CD4-positive, alpha-beta memory T cell (primary cell): ENCODE measurements around the gene IDH3B. TPM values are rescaled to one million over a fixed set of nuclear protein-coding genes. Genes with fewer than 3 reads are reported as not detected.

ENCODE experiments used
- CTCF ChIA-PET: fragments of 350-600 bp; sonication (Branson Sonifier 250); formaldehyde crosslinking; loops from one replicate; lab custom pipeline; 2021; ENCODE audit warnings: inconsistent platforms; ENCODE audit not compliant: partially characterized antibody; lab: Charles Lee
- POLR2A ChIA-PET: fragments of 350-600 bp; sonication (Branson Sonifier 250); formaldehyde crosslinking; loops from one replicate; lab custom pipeline; 2021; ENCODE audit not compliant: partially characterized antibody; lab: Charles Lee
- DNase-seq, 5 donors: peaks; one replicate each; pipeline versions ENCODE4 v3.0.0 to v3.0.0-alpha.2; 2020 to 2022; ENCODE audit warnings: mixed read lengths in 1 of 5
- H3K27ac ChIP-seq: one replicate; pipeline ENCODE4 v1.7.0; 2013; ENCODE audit warnings: low read depth, low read length
- H3K27me3 ChIP-seq: 2 replicates; pipeline ENCODE4 v1.7.0; 2013; ENCODE audit warnings: mild to moderate bottlenecking, low read length, moderate library complexity; ENCODE audit not compliant: insufficient read depth
- H3K36me3 ChIP-seq: 2 replicates; pipeline ENCODE4 v1.7.0; 2013; ENCODE audit warnings: mild to moderate bottlenecking, low read length, moderate library complexity; ENCODE audit not compliant: insufficient read depth
- H3K4me1 ChIP-seq: 2 replicates; pipeline ENCODE4 v1.7.0; 2013; ENCODE audit warnings: mild to moderate bottlenecking, low read length, moderate library complexity; ENCODE audit not compliant: insufficient read depth
- H3K4me3 ChIP-seq, 2 donors: one replicate each; pipeline ENCODE4 v1.7.0; 2013; ENCODE audit warnings: low read length in 2 of 2, mild to moderate bottlenecking in 1 of 2
- H3K9me3 ChIP-seq, 2 donors: one replicate each; pipeline ENCODE4 v1.7.0; 2013; ENCODE audit warnings: low read length in 2 of 2, control low read depth in 1 of 2; ENCODE audit not compliant: control insufficient read depth in 1 of 2
- H3K27ac Mint-ChIP-seq, 7 donors: one replicate each; pipeline ENCODE4 v1.8.0; 2020 to 2021; ENCODE audit warnings: mixed read lengths in 7 of 7, mild to moderate bottlenecking in 6 of 7, inconsistent platforms in 3 of 7, moderate library complexity in 3 of 7
- H3K27me3 Mint-ChIP-seq, 2 donors: one replicate each; pipeline ENCODE4 v1.8.0; 2020 to 2021; ENCODE audit warnings: mixed read lengths in 2 of 2
- H3K36me3 Mint-ChIP-seq, 2 donors: one replicate each; pipeline ENCODE4 v1.8.0; 2020 to 2021; ENCODE audit warnings: mixed read lengths in 2 of 2, inconsistent platforms in 1 of 2, mild to moderate bottlenecking in 1 of 2
- H3K4me1 Mint-ChIP-seq, 4 donors: one replicate each; pipeline ENCODE4 v1.8.0; 2020 to 2021; ENCODE audit warnings: mixed read lengths in 4 of 4, mild to moderate bottlenecking in 1 of 4
- H3K4me3 Mint-ChIP-seq, 8 donors: one replicate each; pipeline ENCODE4 v1.8.0; 2020 to 2021; ENCODE audit warnings: mixed read lengths in 8 of 8, mild to moderate bottlenecking in 7 of 8, moderate library complexity in 6 of 8, inconsistent platforms in 3 of 8
- H3K9me3 Mint-ChIP-seq, 8 donors: one replicate each; pipeline ENCODE4 v1.8.0; 2020 to 2021; ENCODE audit warnings: mixed read lengths in 8 of 8, mild to moderate bottlenecking in 5 of 8, inconsistent platforms in 3 of 8, moderate library complexity in 1 of 8
- intact Hi-C: fragments of 100-400 bp; cut with micrococcal nuclease; formaldehyde crosslinking; loops from one replicate; pipeline ENCODE4 v1.15.1; 2023
- polyA plus RNA-seq, 2 donors: library from polyadenylated mRNA; unstranded; fragments of 300-500 nt; fragmentation: Illumina TruSeq; gene quantifications; one replicate each; pipeline ENCODE4 v1.2.3, GENCODE V29; 2021
- total RNA-seq, 2 experiments: library from RNA; stranded (reverse); gene quantifications; one replicate each; pipeline ENCODE4 v1.2.3, GENCODE V29; 2021

Gene IDH3B
- total and polyA plus RNA-seq, 4 experiments from 2014 or later, result 88.1 to 132 (median 94.9) TPM

GRCh38 chr20:2625062-2625461 is 39.0 kb downstream of the IDH3B start:
- Mint-ChIP-seq H3K27me3 (peaks cover 6 to 14% of the 10 kb centered on the region in 2 donors), H3K27ac (no peak overlapping the region), H3K4me3 (no peak overlapping the region), H3K9me3 (peaks cover 4 to 20% (median 9%) of the 10 kb centered on the region in 8 donors), H3K4me1 (no peaks in the 10 kb centered on the region), H3K36me3 (peaks cover 0 to 5% of the 10 kb centered on the region in 2 donors)
- Histone ChIP-seq H3K9me3 (no peaks in the 10 kb centered on the region), H3K36me3 (no peaks in the 10 kb centered on the region), H3K4me1 (no peaks in the 10 kb centered on the region), H3K27ac (no peak overlapping the region), H3K4me3 (no peak overlapping the region), H3K27me3 (no peaks in the 10 kb centered on the region)
- CTCF ChIA-PET, result no interaction called here
- POLR2A ChIA-PET, result no interaction called here
- DNase-seq, result no peak
- intact Hi-C loops, result no loop called here

DNA sequence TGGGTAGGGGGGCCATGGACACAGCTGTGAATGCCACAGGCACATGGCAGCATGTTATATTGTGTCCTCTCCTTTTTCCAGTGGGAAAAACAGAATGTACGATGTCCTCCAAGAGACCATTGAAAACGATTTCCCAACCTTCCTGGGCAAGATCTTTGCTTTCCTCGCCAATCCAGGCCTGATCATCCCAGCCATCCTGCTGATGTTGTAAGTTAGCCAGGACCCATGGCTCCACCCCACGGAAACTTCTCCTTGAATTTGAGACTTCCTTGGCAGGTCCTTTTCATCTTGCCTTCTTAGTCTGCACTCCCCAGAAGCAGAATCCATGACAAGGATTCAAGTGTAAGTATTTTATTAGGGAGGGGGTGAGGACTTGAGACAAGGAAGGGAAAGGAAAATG is 39.8 kb downstream of the IDH3B start:
- Histone ChIP-seq H3K4me3 (no peak overlapping the region), H3K9me3 (no peaks in the 10 kb centered on the region), H3K4me1 (no peaks in the 10 kb centered on the region), H3K27ac (no peak overlapping the region), H3K36me3 (no peaks in the 10 kb centered on the region), H3K27me3 (no peaks in the 10 kb centered on the region)
- ChIA-PET CTCF (no interaction called here), POLR2A (no interaction called here)
- no peak overlapping the region for H3K4me3 Mint-ChIP-seq
- H3K4me1 Mint-ChIP-seq, result no peaks in the 10 kb centered on the region
- H3K36me3 Mint-ChIP-seq, result peaks cover 0 to 5% of the 10 kb centered on the region in 2 donors
- peaks cover 12 to 16% of the 10 kb centered on the region in 2 donors for H3K27me3 Mint-ChIP-seq
- peaks cover 2 to 20% (median 9%) of the 10 kb centered on the region in 8 donors for H3K9me3 Mint-ChIP-seq
- intact Hi-C loops, result no loop called here
- H3K27ac Mint-ChIP-seq, result peak overlapping the region in 1 of 7 donors; percentile 6
- DNase-seq, result no peak

DNA sequence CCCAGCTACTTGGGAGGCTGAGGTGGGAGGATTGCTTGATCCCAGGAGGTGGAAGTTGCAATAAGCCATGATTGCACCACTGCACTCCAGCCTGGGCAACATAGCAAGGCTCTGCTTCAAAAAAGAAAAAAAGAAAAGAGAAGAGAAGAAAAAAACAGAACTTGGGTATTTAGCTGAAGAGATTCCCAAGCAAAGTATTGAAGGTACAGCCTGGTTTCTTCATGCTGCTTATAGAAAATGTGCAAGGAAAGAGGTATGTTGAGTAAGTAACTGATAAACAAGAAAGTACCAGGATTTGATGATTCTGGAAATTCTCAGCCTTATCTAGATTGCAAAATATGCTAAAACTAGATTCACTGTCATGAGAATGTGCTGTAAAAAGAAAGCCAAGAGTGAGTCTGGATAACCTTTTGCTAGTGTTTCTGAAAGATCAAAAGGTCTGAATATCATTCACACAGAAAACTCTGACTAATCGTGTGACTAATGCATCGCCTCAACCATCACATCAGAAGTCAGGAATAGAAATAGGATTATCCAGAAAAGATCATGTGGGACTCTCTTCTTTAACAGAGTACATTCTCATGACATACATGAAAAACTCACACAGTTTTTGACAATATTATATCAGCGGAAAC is 43.9 kb downstream of the IDH3B start:
- POLR2A ChIA-PET, result no interaction called here
- Histone ChIP-seq H3K9me3 (no peaks in the 10 kb centered on the region), H3K4me1 (no peaks in the 10 kb centered on the region), H3K4me3 (no peak overlapping the region), H3K27me3 (no peaks in the 10 kb centered on the region), H3K36me3 (no peaks in the 10 kb centered on the region), H3K27ac (no peak overlapping the region)
- H3K4me3 Mint-ChIP-seq, result no peak overlapping the region
- H3K27me3 Mint-ChIP-seq, result peaks cover 9 to 27% of the 10 kb centered on the region in 2 donors
- DNase-seq, result no peak
- no peaks in the 10 kb centered on the region for H3K36me3 Mint-ChIP-seq
- no peaks in the 10 kb centered on the region for H3K4me1 Mint-ChIP-seq
- intact Hi-C loops, result no loop called here
- H3K27ac Mint-ChIP-seq, result no peak overlapping the region
- CTCF ChIA-PET, result no interaction called here
- peaks cover 0 to 10% (median under 1%) of the 10 kb centered on the region in 8 donors for H3K9me3 Mint-ChIP-seq

- intact Hi-C loops, result no loop called here
- Mint-ChIP-seq H3K36me3 (no peaks in the 10 kb centered on the region), H3K4me3 (no peak overlapping the region), H3K27ac (no peak overlapping the region), H3K9me3 (peaks cover 0 to 8% (median under 1%) of the 10 kb centered on the region in 8 donors), H3K4me1 (no peaks in the 10 kb centered on the region), H3K27me3 (peaks cover 9 to 29% of the 10 kb centered on the region in 2 donors)
- H3K4me1 ChIP-seq, result no peaks in the 10 kb centered on the region
- no peak overlapping the region for H3K4me3 ChIP-seq
- H3K36me3 ChIP-seq, result no peaks in the 10 kb centered on the region
- no peaks in the 10 kb centered on the region for H3K27me3 ChIP-seq
- H3K9me3 ChIP-seq, result no peaks in the 10 kb centered on the region
- DNase-seq, result no peak
- POLR2A ChIA-PET, result no interaction called here
- no peak overlapping the region for H3K27ac ChIP-seq
- CTCF ChIA-PET, result no interaction called here
Measured at GRCh38 chr20:2619337-2619736, 44.7 kb downstream of the IDH3B start.

DNA sequence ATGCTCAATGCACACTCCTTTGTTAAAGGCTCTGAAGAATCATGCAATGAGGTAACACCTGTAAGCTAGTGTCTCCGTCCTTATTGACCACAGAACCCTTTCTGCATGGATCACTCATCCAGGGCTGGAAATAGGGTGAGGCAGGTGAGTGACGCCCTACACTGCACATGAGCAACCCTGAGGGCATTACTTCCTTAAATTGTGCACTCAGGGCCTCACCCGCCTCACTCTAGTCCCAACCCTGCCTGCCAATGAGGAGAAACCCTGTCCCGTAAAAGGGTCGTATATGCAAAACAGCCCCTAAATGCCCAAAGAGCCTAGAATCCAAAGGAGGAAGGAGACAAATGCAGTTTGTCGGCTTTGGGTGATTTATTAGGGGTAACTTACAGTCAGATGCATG is 45.2 kb downstream of the IDH3B start:
- H3K27ac Mint-ChIP-seq, result no peak overlapping the region
- H3K9me3 ChIP-seq, result no peaks in the 10 kb centered on the region

DNA sequence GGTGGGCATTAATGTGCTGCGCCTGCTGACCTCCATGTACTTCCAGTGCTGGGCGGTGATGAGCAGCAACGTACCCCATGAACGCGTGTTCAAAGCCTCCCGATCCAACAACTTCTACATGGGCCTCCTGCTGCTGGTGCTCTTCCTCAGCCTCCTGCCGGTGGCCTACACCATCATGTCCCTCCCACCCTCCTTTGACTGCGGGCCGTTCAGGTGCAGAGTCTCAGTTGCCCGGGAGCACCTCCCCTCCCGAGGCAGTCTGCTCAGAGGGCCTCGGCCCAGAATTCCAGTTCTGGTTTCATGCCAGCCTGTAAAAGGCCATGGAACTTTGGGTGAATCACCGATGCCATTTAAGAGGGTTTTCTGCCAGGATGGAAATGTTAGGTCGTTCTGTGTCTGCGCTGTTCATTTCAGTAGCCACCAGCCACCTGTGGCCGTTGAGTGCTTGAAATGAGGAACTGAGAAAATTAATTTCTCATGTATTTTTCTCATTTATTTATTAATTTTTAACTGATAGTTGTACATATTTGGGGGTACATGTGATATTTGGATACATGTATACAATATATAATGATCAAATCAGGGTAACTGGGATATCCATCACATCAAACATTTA is 46.8 kb downstream of the IDH3B start:
- CTCF ChIA-PET, result no interaction called here
- intact Hi-C loops, result no loop called here
- no peak overlapping the region for H3K4me3 Mint-ChIP-seq

More for the DNA sequence above, 45.2 kb downstream of the IDH3B start:
- peaks cover 9 to 31% of the 10 kb centered on the region in 2 donors for H3K27me3 Mint-ChIP-seq
- peaks cover 0 to 8% (median under 1%) of the 10 kb centered on the region in 8 donors for H3K9me3 Mint-ChIP-seq
- ChIA-PET CTCF (no interaction called here), POLR2A (no interaction called here)
- H3K4me1 Mint-ChIP-seq, result no peaks in the 10 kb centered on the region
- H3K27ac ChIP-seq, result no peak overlapping the region
- intact Hi-C loops, result no loop called here
- H3K4me3 ChIP-seq, result no peak overlapping the region
- no peaks in the 10 kb centered on the region for H3K36me3 Mint-ChIP-seq
- no peaks in the 10 kb centered on the region for H3K27me3 ChIP-seq
- DNase-seq, result no peak
- no peak overlapping the region for H3K4me3 Mint-ChIP-seq
- H3K4me1 ChIP-seq, result no peaks in the 10 kb centered on the region
- H3K36me3 ChIP-seq, result no peaks in the 10 kb centered on the region

GRCh38 chr20:2616634-2617033 is 47.4 kb downstream of the IDH3B start:
- H3K27me3 ChIP-seq, result no peaks in the 10 kb centered on the region
- Mint-ChIP-seq H3K9me3 (peaks cover 0 to 8% (median under 1%) of the 10 kb centered on the region in 8 donors), H3K4me1 (no peaks in the 10 kb centered on the region), H3K36me3 (no peaks in the 10 kb centered on the region), H3K27ac (no peak overlapping the region), H3K4me3 (no peak overlapping the region), H3K27me3 (peaks cover 16 to 33% of the 10 kb centered on the region in 2 donors)
- CTCF ChIA-PET, result no interaction called here
- no peak overlapping the region for H3K4me3 ChIP-seq
- POLR2A ChIA-PET, result no interaction called here
- intact Hi-C loops, result no loop called here
- H3K27ac ChIP-seq, result no peak overlapping the region
- no peaks in the 10 kb centered on the region for H3K4me1 ChIP-seq
- no peaks in the 10 kb centered on the region for H3K9me3 ChIP-seq
- no peaks in the 10 kb centered on the region for H3K36me3 ChIP-seq
- DNase-seq, result no peak

More for the DNA sequence above, 46.8 kb downstream of the IDH3B start:
- Histone ChIP-seq H3K27ac (no peak overlapping the region), H3K36me3 (no peaks in the 10 kb centered on the region), H3K4me3 (no peak overlapping the region), H3K4me1 (no peaks in the 10 kb centered on the region), H3K9me3 (no peaks in the 10 kb centered on the region), H3K27me3 (no peaks in the 10 kb centered on the region)
- Mint-ChIP-seq H3K36me3 (no peaks in the 10 kb centered on the region), H3K27me3 (peaks cover 16 to 33% of the 10 kb centered on the region in 2 donors), H3K4me1 (no peaks in the 10 kb centered on the region), H3K9me3 (peaks cover 0 to 8% (median under 1%) of the 10 kb centered on the region in 8 donors), H3K27ac (no peak overlapping the region)
- POLR2A ChIA-PET, result no interaction called here
- no peak for DNase-seq
